Measurements from ENCODE around the gene ELK3. TPM values are rescaled to one million over a fixed set of nuclear protein-coding genes. Genes with fewer than 3 reads are reported as not detected.
A peak's percentile ranks its signal among the peaks of the same experiment; 100 is the strongest.

The ELK3 gene
- total RNA-seq, 2 donors from 2014 or later, result 10.7 to 23.1 TPM

DNA sequence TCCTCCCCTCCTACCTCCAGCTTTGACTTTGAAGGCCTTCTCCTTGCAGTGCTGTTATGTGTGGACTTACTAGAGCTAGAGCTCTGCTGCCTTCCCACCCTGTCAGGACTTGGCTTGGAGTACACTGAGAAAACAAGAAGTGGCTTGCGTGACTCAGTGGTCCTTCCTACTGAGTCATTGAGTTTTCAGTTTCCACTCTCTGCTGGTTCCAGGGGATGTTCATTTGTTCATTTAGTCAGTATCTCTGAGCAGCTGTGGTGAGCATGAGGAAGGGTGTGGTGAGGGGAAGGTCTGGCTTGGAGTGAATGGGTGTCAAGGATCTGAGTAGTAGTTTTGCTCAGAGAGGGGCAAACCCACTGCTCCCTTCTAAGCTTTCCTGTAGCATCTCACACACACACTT lies 17.2 kb upstream of the ELK3 start:
- Mint-ChIP-seq H3K9me3 (peaks cover 10 to 29% of the 10 kb centered on the region in 2 donors), H3K36me3 (peaks cover 11 to 64% of the 10 kb centered on the region in 2 donors), H3K27ac (peak overlapping the region; percentile 17 to 70)
- DNase-seq (ENCODE audit: low spot score in 2 of 2), result peak; percentile 69 to 88
- peak; percentile 97 to 98 for ATAC-seq

GRCh38 chr12:96183734-96184370 lies 10.3 kb upstream of the ELK3 start:
- DNase-seq (ENCODE audit: low spot score in 2 of 2) (no peak), ATAC-seq (peak in 1 of 2 donors; percentile 51)
- no peak overlapping the region for H3K27ac Mint-ChIP-seq
- peaks cover 6 to 21% of the 10 kb centered on the region in 2 donors for H3K9me3 Mint-ChIP-seq
- peaks cover 0 to 38% of the 10 kb centered on the region in 2 donors for H3K36me3 Mint-ChIP-seq

GRCh38 chr12:96185914-96186313 lies 8.3 kb upstream of the ELK3 start:
- Mint-ChIP-seq H3K36me3 (peaks cover 0 to 31% of the 10 kb centered on the region in 2 donors), H3K27ac (no peak overlapping the region), H3K9me3 (peaks cover 1 to 14% of the 10 kb centered on the region in 2 donors)
- no peak for ATAC-seq
- no peak for DNase-seq (ENCODE audit: low spot score in 2 of 2)

GRCh38 chr12:96186607-96187301 lies 7.4 kb upstream of the ELK3 start:
- ATAC-seq (peak; percentile 70 to 81), DNase-seq (ENCODE audit: low spot score in 2 of 2) (no peak)
- no peak overlapping the region for H3K27ac Mint-ChIP-seq
- H3K9me3 Mint-ChIP-seq, result peaks cover 0 to 10% of the 10 kb centered on the region in 2 donors
- H3K36me3 Mint-ChIP-seq, result peaks cover 0 to 22% of the 10 kb centered on the region in 2 donors

GRCh38 chr12:96187956-96188355 lies 6.2 kb upstream of the ELK3 start:
- Mint-ChIP-seq H3K36me3 (peaks cover 0 to 15% of the 10 kb centered on the region in 2 donors), H3K27ac (no peak overlapping the region), H3K9me3 (peaks cover 0 to 9% of the 10 kb centered on the region in 2 donors)
- ATAC-seq, result no peak
- DNase-seq (ENCODE audit: low spot score in 2 of 2), result no peak

DNA sequence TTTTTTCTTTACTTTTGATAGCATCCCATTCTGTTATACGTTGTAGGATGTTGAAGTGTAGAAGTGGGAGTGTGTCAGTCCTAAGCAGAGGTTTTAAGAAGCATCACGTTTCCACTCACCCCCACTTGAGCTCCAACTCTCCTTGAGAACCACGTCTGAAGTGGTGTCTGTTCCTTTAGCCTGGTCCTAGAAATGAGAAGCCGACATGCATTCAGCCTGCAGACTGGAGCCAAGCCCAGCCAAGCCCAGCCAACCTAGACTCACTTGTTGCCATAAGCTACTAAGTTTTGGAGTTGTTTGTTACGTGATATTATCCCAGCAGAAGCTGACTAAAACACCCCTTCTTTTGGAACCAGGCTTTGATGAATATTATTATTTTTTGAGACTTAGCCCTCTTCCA lies 4.4 kb upstream of the ELK3 start:
- ATAC-seq, result no peak
- Mint-ChIP-seq H3K36me3 (peaks cover 6 to 22% of the 10 kb centered on the region in 2 donors), H3K9me3 (peaks cover 0 to 9% of the 10 kb centered on the region in 2 donors), H3K27ac (no peak overlapping the region)
- DNase-seq (ENCODE audit: low spot score in 2 of 2), result no peak

- ATAC-seq, result no peak
- Mint-ChIP-seq H3K9me3 (peaks cover 0 to 7% of the 10 kb centered on the region in 2 donors), H3K36me3 (peaks cover 12 to 23% of the 10 kb centered on the region in 2 donors), H3K27ac (no peak overlapping the region)
- no peak for DNase-seq (ENCODE audit: low spot score in 2 of 2)
Measured at GRCh38 chr12:96190413-96191108, 3.6 kb upstream of the ELK3 start.

- peaks cover 17 to 27% of the 10 kb centered on the region in 2 donors for H3K36me3 Mint-ChIP-seq
- peak overlapping the region in 1 of 2 donors; percentile 100 for H3K27ac Mint-ChIP-seq
- H3K9me3 Mint-ChIP-seq, result peaks cover 0 to 4% of the 10 kb centered on the region in 2 donors
- ATAC-seq, result no peak
- no peak for DNase-seq (ENCODE audit: low spot score in 2 of 2)
Measured at GRCh38 chr12:96192926-96193573, 1.1 kb upstream of the ELK3 start.

DNA sequence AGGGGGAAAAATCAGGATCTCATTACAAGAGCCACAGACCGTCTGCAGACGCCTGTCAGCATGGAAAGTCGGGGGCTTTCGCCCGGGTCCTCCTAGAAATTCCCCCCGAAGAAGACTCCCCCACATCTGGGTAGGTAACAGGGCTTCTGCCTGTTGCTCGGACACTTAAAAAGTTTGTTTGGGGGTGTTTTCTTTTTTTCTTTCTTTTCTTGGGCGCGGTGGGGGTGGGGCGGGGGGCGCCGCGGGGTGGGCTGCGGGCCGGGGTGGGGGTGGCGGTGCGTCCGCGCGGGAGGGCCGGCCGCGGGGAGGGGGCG lies 358 bp downstream of the ELK3 start:
- Mint-ChIP-seq H3K9me3 (no peaks in the 10 kb centered on the region), H3K27ac (peak overlapping the region; percentile 96 to 100), H3K36me3 (peaks cover 17 to 27% of the 10 kb centered on the region in 2 donors)
- DNase-seq (ENCODE audit: low spot score in 2 of 2), result no peak
- no peak for ATAC-seq

DNA sequence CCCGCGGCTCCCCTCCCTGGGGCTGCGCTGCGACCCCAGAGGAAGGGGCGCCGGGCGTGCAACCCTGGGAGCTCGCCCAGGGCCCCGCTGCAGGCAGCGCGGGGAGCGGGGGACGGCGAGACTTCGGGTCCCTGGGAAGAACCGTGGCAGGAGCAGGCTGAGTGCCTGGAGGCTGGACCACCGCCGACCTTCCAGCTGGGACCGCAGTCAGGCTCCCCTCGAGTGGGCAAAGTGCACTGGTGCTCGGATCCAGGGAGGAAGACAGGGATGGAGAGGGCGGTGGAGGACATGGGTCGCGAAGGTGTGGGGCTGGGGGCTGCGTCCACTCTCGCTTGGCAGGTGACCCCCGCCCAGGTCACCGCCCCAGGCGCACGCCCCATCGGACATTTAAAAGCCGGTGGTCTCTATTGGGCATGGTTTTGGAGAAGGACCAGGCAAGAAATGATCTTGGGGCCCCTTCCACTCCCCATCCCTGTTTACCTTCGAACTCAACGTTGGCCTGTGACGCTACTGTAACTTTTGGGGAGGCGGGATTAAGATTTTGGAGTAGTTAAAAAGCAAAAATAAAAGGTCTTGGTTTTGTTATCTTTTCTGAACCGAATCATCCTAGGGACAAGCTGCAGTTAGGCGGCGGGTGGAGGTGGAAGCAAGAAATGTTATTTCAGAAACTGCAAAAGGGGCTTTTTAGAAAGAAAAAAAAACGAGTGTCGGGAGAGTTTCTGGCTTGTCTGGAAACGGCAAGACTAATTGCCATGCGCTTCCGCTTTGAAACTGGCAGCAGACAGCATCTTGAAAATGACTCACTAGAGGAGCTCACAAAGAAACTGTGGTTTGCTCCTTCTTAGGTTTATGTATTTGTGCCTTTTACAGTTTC lies 1.0 kb downstream of the ELK3 start:
- Mint-ChIP-seq H3K36me3 (peaks cover 17 to 23% of the 10 kb centered on the region in 2 donors), H3K9me3 (no peaks in the 10 kb centered on the region), H3K27ac (peak overlapping the region; percentile 99 to 100)
- DNase-seq (ENCODE audit: low spot score in 2 of 2), result peak; percentile 64 to 83
- peak; percentile 78 to 80 for ATAC-seq

GRCh38 chr12:96195845-96196451 lies 1.8 kb downstream of the ELK3 start:
- Mint-ChIP-seq H3K36me3 (peaks cover 17 to 24% of the 10 kb centered on the region in 2 donors), H3K27ac (peak overlapping the region; percentile 91 to 100), H3K9me3 (no peaks in the 10 kb centered on the region)
- DNase-seq (ENCODE audit: low spot score in 2 of 2), result peak; percentile 48 to 69
- ATAC-seq, result peak; percentile 20 to 40

DNA sequence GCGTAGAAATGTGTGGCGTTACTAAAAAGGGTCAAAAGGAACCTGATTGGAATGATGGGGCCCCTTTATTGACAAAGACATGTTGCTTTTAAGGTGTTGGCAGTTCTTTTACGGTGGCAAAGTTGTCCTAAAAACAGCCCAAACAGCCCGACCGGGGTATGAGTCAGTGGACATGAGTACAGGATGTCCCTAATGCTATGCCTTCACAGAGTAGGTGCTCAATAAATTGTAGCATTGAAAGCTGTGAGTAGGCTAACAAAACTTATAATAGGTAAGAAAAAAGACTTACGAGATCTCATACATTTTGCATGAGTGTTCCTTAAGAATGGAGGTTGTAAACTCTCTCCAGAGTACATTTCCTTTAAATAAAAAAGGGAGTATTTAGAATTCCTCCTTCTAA lies 2.6 kb downstream of the ELK3 start:
- no peak for ATAC-seq
- peak overlapping the region; percentile 79 to 100 for H3K27ac Mint-ChIP-seq
- DNase-seq (ENCODE audit: low spot score in 2 of 2), result no peak
- H3K36me3 Mint-ChIP-seq, result peaks cover 17 to 32% of the 10 kb centered on the region in 2 donors
- H3K9me3 Mint-ChIP-seq, result no peaks in the 10 kb centered on the region

DNA sequence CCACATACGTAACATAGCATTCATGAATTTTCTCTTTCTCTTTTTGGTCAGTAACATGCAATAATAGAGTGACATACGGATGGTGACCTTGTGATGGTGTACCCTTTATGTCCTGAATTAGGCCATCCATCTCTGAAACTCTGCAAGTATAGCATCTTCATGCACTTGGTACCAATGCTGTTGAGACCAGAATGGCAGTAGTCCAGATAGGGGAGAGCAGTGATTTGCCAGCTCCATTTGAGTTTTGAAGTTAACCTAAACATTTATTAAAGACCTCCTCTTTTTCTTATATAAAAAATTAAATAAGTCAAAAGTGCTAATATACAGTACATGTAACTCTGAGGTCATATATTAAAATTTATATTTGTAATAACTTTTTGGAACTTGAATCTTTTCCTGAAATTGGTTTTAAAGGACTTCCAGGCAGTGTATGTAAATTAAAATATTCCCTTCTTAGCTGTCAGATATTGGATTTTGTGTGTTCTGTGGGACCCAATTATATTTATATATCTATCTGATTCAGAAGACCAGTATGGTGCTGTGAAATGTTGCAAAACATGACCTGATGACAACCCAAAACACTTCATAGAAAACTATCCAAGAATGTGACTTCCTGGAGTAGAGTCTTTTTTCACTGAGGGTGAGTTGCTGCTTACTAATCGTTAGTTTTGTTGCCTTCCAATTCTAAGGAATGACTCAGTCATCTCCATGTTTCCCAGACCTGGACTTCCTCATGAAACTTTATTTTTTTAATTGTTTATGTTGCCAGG lies 3.5 kb downstream of the ELK3 start:
- DNase-seq (ENCODE audit: low spot score in 2 of 2) (no peak), ATAC-seq (no peak)
- Mint-ChIP-seq H3K9me3 (no peaks in the 10 kb centered on the region), H3K36me3 (peaks cover 17 to 41% of the 10 kb centered on the region in 2 donors), H3K27ac (peak overlapping the region; percentile 40 to 64)

DNA sequence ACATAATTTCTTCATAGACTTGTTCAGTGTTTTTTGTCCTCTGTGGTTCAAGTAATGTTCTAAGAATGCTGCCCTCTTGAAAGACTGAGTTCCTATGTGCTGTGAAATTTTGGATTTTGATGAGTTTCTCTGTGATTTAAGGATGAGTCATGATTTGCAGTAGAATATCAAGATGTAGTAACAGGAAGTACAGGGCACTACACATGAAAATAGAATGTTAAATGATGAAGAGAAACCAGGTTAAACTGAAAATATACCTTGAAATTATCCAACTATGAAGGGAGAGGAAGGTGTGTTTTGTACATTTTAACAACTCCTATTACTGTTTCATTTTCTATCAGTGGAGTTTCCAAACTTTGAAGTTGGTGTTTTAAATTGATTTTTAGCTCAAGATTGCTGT lies 4.8 kb downstream of the ELK3 start:
- peaks cover 17 to 53% of the 10 kb centered on the region in 2 donors for H3K36me3 Mint-ChIP-seq
- ATAC-seq, result peak; percentile 17 to 69

GRCh38 chr12:96199464-96199863 lies 5.3 kb downstream of the ELK3 start:
- H3K9me3 Mint-ChIP-seq, result peaks cover 0 to 4% of the 10 kb centered on the region in 2 donors
- peaks cover 12 to 54% of the 10 kb centered on the region in 2 donors for H3K36me3 Mint-ChIP-seq
- DNase-seq (ENCODE audit: low spot score in 2 of 2) (no peak), ATAC-seq (no peak)
- H3K27ac Mint-ChIP-seq, result peak overlapping the region; percentile 16 to 64

More for the DNA sequence above, 4.8 kb downstream of the ELK3 start:
- no peak for DNase-seq (ENCODE audit: low spot score in 2 of 2)
- no peaks in the 10 kb centered on the region for H3K9me3 Mint-ChIP-seq
- H3K27ac Mint-ChIP-seq, result peak overlapping the region; percentile 16 to 64
